Measurements from ENCODE around the gene ARMC3.

DNA sequence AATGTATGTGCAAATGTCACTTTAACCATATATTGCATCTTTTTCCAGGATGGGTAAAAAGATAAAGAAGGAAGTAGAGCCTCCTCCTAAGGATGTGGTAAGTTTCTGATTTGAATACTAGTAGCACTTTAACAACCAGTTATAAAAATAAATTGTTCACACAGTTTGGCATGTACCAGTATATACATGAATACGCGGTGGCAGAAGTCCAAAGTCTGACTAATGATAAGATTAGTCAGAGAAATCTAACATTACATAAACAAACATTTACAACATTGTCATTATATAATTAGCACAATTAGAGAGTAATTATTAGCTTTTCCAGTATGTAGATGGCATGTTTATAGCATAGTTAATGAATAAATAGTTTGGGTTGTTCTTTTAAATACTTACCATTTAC lies 4.1 kb downstream of the ARMC3 start:
- TF ChIP-seq EZH2 (IDR thresholded peaks at IDR 0.05; ENCODE audit: low read depth, unreplicated experiment): no peak
- TF ChIP-seq, protein P1, sequence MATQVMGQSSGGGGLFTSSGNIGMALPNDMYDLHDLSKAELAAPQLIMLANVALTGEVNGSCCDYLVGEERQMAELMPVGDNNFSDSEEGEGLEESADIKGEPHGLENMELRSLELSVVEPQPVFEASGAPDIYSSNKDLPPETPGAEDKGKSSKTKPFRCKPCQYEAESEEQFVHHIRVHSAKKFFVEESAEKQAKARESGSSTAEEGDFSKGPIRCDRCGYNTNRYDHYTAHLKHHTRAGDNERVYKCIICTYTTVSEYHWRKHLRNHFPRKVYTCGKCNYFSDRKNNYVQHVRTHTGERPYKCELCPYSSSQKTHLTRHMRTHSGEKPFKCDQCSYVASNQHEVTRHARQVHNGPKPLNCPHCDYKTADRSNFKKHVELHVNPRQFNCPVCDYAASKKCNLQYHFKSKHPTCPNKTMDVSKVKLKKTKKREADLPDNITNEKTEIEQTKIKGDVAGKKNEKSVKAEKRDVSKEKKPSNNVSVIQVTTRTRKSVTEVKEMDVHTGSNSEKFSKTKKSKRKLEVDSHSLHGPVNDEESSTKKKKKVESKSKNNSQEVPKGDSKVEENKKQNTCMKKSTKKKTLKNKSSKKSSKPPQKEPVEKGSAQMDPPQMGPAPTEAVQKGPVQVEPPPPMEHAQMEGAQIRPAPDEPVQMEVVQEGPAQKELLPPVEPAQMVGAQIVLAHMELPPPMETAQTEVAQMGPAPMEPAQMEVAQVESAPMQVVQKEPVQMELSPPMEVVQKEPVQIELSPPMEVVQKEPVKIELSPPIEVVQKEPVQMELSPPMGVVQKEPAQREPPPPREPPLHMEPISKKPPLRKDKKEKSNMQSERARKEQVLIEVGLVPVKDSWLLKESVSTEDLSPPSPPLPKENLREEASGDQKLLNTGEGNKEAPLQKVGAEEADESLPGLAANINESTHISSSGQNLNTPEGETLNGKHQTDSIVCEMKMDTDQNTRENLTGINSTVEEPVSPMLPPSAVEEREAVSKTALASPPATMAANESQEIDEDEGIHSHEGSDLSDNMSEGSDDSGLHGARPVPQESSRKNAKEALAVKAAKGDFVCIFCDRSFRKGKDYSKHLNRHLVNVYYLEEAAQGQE (IDR thresholded peaks at IDR 0.05; ENCODE audit: unreplicated experiment): no peak
- TF ChIP-seq, protein P2, sequence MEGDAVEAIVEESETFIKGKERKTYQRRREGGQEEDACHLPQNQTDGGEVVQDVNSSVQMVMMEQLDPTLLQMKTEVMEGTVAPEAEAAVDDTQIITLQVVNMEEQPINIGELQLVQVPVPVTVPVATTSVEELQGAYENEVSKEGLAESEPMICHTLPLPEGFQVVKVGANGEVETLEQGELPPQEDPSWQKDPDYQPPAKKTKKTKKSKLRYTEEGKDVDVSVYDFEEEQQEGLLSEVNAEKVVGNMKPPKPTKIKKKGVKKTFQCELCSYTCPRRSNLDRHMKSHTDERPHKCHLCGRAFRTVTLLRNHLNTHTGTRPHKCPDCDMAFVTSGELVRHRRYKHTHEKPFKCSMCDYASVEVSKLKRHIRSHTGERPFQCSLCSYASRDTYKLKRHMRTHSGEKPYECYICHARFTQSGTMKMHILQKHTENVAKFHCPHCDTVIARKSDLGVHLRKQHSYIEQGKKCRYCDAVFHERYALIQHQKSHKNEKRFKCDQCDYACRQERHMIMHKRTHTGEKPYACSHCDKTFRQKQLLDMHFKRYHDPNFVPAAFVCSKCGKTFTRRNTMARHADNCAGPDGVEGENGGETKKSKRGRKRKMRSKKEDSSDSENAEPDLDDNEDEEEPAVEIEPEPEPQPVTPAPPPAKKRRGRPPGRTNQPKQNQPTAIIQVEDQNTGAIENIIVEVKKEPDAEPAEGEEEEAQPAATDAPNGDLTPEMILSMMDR (conservative IDR thresholded peaks at IDR 0.05; ENCODE audit: low read depth in 2 of 2): no peak

All from GM23338 (cell line).